Activated T-cell treated with anti-CD3 and anti-CD28 coated beads for 48 hours (primary cell): ENCODE measurements around the gene KIAA2012.
"Not testable (repeated sequence)": the region's sequence is repeated elsewhere in the genome, so short reads cannot be mapped to it uniquely, and the experiment has no call there.

Experiments
- DNase-seq: peaks from one replicate; pipeline ENCODE4 v3.0.0-alpha.2; 2020; ENCODE audit warnings: low read depth

KIAA2012 gene

GRCh38 chr2:202201220-202202160 is 128.4 kb downstream of the KIAA2012 start:
- no peak for DNase-seq

GRCh38 chr2:202203348-202203747 is 130.3 kb downstream of the KIAA2012 start:
- DNase-seq: no peak

- no peak for DNase-seq
Observed at GRCh38 chr2:202204855-202205254, 131.8 kb downstream of the KIAA2012 start.

GRCh38 chr2:202208526-202208925 is 135.5 kb downstream of the KIAA2012 start:
- no peak for DNase-seq

GRCh38 chr2:202215179-202215578 is 142.1 kb downstream of the KIAA2012 start:
- no peak for DNase-seq

GRCh38 chr2:202221873-202222272 is 148.8 kb downstream of the KIAA2012 start:
- DNase-seq: no peak

- peak; percentile 10 for DNase-seq
Observed at GRCh38 chr2:202237787-202238233, 164.8 kb downstream of the KIAA2012 start.

GRCh38 chr2:202238234-202239197 is 165.5 kb downstream of the KIAA2012 start, which contains the start of gene SUMO1:
TSS of gene SUMO1 (minus strand) at chr2:202238597. CDS start at chr2:202238451, 146 bp downstream.
- DNase-seq: peak; percentile 86

GRCh38 chr2:202247710-202248109 is 174.7 kb downstream of the KIAA2012 start:
- not testable (repeated sequence) for DNase-seq

GRCh38 chr2:202249521-202250253 is 176.6 kb downstream of the KIAA2012 start:
- DNase-seq: no peak

- no peak for DNase-seq
Observed at GRCh38 chr2:202251494-202251893, 178.4 kb downstream of the KIAA2012 start.
